ENCODE data around the gene DMXL1.
"Not testable (repeated sequence)": the region's sequence is repeated elsewhere in the genome, so short reads cannot be mapped to it uniquely, and the experiment has no call there.

Gene DMXL1

DNA sequence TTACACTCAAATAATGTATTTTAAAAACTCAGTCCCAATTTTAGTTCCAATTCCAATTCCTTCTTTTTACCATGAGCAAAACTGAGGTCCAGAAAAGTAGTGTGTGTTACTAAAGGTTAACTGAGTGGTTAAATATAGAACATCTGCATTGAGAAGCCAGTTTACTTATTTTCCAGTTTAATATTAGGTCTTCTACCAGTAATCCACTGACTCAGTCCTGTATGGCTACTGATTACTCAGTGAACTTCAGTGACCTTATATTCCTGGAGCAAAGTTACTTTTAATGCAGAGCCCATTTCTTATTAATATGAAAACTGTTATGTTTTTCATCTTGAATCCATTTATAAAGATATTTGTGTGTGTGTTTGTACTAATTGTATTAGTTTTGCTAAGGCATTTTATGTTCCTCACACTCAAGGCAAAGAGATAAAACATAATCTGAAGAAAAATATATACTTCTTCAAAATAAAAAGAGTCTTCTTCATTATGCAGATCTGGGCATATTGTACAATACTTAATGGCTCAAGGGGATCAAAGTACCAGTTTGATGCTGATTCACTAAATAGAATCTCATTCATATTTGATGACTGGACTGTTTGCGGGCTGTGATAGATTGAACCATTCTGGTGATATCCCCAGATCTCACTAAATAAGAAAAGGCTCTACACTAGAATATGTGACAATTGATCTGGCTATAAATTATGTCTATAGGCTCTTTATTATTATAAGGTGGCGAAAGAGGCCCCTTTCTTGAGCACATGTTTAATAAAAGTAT is 60.8 kb downstream of the DMXL1 start:
- DNase-seq (ENCODE audit: low read depth): no peak

DNA sequence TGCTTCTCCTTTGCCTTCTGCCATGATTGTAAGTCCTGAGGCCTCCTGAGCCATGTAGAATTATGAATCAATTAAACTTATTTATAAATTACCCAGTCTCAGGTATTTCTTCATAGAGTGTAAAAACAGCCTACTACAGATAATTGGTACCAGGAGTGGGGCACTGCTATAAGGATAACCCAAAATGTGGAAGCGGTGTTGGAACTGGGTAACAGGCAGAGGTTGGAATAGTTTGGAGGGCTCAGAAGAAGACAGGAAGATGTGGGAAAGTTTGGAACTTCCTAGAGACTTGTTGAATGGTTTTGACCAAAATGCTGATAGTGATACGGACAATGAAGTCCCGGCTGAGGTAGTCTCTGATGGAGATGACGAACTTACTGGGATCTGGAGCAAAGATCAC is 64.9 kb downstream of the DMXL1 start:
- DNase-seq (ENCODE audit: low read depth): not testable (repeated sequence)

DNA sequence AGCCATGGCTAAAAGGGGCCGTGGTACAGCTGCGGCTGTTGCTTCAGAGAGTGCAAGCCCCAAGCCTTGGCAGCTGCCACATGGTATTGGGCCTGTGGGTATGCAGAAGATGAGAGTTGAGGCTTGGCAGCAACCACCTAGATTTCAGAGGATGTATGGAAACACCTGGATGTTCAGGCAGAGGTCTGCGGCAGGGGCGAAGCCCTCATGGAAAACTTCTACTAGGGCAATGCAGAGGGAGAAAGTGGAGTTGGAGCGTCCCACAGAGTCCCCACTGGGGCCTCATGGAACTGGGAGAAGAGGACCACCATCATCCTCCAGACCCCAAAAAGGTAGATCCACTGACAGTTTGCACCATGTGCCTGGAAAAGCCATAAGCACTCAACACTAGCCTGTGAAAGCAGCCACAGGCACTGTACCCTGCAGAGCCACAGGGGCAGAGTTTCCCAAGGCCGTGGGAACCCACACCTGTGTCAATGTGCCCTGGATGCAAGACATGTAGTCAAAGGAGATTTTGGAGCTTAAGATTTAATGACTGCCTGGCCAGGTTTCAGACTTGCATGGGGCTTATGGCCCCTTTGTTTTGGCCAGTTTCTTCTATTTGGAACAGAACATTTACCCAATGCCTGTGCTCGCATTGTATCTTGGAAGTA is 65.9 kb downstream of the DMXL1 start:
- DNase-seq (ENCODE audit: low read depth): no peak

DNA sequence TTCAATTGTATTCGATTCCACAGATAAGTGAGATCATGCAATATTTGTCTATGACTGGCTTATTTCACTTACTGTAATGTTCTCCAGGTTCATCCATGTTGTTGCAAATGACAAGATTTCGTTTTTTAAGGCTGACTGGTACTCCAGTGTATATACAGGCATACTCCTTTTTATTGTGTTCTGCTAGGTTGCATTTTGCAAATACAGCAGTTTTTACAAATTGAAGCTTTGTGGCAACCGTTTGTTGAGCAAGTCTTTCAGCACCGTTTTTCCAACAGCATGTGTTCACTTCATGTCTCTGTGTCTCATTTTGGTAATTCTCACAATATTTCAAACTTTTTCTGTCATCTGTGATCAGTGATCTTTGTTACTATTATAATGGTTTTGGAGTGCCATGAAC is 82.7 kb downstream of the DMXL1 start:
- no peak for DNase-seq (ENCODE audit: low read depth)

DNA sequence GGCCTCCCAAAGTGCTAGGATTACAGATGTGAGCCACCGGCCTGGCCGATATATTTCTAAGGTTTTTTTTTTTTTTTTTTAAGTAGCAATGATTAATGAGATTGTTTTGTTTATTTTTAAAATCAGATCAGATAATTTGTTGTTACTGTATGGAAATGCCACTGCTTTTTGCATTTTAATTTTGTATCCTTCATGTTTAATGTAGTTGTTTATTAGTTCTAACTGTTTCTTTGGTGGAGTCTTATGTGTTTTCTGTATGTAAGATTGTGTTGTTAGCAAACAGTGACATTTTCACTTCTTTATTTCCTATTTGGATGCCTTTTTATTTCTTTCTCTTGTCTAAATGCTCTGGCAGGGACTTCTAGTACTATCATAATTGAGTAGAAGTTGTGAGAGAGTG is 87.3 kb downstream of the DMXL1 start:
- no peak for DNase-seq (ENCODE audit: low read depth)

DNA sequence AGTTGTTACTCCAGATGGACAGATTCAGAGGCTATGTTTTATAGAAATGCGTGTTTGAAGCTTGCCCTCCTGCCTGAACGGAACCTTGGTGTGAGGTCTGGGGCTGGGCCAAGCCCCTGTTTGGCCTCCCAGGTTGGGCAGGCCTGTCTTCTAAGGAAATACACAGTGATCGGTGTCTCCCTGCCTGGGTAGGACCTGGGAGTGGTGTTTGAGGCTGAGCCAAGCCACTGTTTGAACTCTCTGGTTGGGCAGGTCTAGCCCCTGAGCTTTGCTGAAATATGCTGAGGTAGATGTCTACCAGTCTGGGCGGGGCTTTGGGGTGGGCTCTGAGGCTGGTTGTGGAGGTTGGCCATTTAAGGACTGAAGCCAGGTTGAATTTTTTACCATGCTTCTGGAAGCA is 90.5 kb downstream of the DMXL1 start:
- DNase-seq (ENCODE audit: low read depth): no peak

DNA sequence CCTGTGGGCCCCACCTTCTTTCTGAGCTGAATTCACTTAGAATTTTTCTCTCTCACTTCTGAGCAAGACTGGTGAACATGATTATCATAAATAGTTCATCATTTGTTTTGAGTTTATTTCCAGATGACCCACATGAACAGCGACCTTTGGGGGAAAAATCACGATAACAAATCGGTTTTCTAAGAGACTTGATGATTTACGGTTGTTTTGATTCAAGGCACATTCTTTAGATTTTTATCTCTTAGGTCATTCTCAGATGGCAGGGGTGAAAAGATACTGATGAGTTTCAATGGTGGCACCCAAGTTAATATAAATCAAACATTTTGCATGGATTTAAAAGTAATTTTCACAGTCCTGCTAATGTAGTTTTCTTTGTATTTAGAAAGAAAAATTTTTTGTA is 95.1 kb downstream of the DMXL1 start:
- DNase-seq (ENCODE audit: low read depth): no peak

DNA sequence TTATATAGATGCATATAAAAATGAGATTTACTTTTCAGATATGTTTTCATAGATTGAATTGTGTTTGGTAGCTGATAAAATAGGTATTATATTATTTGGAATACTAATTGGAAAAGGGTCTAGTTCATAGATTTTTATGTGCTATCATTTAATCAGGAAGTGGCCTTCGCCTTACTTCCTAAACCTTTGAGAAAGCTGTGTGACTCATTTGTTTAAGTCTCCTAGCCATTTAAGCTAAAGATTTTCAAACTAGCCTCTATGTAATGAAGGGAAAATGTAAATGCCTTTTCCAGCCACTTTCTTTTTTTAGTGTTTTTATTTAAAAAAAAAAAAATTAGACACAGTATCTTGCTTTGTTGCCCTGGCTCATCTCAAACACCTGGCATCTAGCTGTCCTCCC is 97.5 kb downstream of the DMXL1 start:
- no peak for DNase-seq (ENCODE audit: low read depth)

DNA sequence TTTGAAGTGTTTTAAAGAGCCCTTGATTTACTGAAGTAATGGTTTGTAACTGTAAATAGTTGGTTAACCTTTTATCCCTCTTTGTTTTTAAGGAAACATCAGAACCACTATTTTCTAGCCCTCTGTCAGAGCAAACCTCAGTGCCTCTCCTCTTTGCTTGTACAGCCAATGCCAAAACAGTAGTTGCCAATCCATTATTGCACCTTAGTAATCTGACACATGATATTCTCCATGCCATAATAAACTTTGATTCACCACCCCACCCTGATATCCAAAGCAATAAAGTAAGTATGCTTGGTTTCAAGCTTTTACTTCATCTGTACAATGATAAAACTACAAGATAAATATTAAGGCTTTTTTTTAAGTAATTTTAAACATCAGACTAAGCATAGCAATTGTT is 100.8 kb downstream of the DMXL1 start:
- DNase-seq (ENCODE audit: low read depth): no peak

DNA sequence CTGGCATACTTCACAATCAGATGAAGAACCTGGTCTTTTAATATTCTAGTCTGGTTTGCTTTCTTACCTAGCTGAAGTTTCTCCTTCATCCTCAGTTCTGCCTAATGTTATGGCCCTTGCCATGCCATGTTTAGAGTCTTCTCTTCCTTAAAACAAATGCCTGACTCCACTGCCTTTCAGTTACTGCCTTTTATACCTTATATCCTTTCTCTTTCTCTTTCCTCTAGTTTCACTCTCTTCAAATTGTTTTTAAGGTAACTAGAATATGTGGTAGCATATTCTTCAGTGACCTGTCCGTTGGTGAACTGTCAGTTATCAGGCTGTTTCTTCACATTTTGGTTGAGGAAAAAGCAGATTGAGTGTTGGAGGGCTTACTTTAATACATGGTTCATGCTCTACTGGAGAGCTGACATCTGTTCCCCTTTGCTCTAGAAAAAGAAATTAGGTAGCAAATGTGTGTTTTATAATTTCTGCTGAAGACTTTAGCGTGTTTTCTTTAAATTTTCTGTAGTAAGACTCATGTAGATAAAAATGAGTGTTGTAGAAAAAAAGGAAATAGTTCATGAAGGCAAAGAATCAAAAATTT is 103.8 kb downstream of the DMXL1 start:
- DNase-seq (ENCODE audit: low read depth): no peak

DNA sequence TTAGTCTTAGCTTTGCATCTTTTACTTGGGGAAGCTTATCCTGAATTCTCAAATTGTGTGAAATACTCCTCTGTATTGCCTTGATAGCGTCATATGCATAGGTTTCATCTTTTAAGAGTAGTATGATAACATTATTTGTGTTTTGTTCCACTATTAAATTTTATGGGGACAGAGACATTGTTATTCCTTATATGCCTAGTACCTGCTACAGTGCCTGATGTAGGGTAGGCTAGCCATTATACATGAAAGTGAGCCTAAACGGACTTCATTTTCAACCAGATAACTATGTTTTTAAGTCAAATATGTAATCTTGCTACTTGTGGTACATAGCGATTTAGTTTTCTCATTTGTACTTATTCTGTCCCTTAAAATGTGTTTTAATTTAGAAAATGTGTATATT is 105.9 kb downstream of the DMXL1 start:
- no peak for DNase-seq (ENCODE audit: low read depth)

DNA sequence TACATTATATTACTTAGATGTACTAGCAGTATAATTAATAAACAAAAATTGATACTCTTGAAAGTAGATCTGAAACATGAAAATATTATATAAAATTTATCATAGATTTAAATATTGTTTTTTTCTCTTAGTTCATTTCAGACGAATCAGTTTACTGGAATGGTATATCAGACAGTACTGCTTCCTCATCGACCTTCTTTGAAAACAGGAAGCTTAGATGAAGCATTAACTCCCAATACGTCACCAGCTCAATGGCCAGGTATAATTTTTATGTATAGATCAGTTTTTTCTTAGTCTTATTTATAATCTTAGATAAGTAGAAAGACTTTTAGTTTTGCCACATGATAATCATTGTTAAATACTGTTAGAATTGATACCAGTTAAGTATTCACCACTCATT is 106.3 kb downstream of the DMXL1 start:
- DNase-seq (ENCODE audit: low read depth): no peak

DNA sequence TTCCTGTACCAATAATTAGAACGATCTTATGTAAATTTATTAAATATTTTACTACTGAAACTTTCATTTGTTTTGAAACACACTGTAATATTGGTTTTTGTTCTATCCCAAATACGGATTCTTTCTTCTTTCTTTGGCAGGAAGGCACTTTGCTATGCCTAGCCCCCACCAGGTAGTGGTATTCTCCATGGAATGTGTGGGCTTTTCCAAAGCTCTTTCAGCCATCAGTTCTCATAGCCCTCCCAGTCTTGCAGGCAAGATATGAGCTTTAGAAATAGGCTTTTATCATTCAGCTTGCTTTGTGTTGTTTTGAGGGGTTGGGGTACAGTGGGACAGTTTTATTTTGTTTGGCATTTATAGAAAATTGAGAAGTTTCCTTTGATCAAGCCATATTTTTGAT is 107.5 kb downstream of the DMXL1 start:
- no peak for DNase-seq (ENCODE audit: low read depth)

DNA sequence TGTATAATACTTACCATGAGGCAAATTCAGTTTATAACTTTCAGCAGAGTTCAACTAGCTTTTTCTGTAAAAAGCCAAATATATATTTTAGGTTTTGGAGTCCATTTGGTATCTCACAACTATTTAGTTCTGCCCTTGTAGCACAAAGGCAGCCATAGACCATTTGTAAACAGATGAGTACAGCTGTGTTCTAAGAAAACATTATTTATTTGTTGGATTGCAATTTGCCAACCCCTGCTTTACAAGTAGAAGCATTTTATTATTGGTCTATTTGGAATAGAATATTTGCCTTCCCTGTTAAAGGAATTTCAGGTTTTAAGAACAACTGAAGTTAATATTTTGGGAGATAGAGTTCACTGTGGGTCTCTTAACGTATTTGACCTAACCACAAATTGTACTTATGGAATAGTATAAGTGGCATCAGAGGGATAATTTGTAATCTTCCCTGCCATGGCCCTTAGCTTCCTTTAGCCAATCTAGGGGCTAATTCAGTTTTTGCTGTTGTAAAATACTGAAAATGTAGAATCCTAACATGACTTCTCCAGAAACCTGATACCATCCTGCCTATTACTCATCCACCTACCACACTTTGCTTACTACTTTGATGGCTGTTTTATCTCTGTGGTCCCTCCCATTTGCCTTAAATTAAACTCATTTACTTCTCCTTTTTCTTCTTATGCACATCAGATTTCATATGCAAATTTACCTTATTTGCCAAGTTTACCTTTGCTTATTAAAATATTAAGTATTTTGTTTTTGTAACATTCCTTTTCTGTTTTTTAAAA is 109.2 kb downstream of the DMXL1 start:
- DNase-seq (ENCODE audit: low read depth): no peak

DNA sequence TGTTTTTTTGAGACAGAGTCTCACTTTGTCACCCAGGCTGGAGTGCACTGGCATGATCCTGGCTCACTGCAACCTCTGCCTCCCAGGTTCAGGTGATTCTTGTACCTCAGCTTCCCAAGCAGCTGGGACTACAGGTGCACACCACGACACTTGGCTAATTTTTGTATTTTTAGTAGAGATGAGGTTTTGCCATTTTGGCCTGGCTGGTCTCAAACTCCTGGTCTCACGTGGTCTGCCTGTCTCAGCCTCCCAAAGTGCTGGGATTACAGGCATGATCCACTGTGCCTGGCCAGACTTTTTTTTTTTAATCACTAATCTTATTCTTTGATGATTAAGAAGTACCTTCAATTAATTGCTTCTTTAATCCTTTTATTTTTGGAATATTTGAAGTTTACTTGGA is 114.6 kb downstream of the DMXL1 start:
- not testable (repeated sequence) for DNase-seq (ENCODE audit: low read depth)

DNA sequence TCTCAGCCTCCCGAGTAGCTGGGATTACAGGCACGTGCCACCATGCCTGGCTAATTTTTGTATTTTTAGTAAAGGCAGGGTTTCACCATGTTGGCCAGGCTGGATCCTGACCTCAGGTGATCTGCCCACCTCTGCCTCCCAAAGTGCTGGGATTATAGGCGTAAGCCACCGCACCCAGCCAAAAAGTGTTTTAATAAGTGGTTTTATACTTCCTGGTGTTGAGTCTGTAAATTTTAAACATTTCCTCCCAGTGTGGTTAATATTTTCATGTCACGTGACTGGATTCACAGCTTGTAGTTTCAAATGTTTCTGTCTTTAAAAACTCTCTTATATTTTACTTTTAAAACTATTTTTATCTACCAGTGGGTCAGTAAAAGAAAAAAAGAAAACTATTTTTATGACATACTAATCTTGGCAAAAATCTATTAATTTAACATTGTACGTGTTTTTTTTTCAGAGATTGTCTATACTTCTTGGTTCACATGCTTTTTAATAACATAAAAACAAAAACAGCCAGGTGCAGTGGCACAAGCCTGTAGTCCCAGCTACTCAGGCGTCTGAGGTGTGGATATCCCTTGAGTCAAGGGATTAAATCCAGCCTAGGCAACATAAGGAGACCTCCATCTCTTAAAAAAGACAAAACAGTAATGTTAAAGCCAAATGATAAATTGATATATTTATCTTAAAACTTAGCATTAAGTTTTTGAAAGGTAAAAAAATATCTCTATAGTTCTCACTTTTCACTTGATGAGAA is 117.1 kb downstream of the DMXL1 start:
- DNase-seq (ENCODE audit: low read depth): no peak

DNA sequence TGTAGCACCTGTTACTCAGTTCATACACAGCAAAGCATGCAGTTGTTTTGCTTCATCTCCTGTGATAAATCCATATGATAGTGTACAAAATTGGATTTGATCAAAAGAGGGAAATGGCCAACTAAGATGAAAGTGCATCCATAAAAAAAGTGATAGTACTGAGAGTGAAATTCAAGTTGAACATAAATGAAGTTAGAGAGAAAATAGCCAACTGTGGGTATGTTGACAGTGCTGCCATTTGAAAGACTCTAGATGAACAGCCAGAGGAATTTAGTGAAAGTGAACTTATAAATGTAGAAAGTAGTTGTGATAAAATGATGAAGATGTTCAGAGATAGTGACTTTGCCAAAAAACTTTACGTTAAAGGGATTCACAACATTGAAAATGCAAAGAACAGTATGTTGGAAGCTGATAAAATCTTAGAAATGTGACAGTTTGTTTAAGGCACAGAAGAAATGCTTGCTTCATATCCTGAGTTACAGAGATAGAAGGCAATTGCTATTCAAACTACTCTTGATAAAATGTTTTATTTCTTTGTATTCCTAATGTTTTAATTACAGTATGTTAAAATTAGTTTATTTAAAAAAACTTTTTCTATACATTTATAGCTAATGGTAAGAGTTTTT is 119.7 kb downstream of the DMXL1 start:
- DNase-seq (ENCODE audit: low read depth): no peak

DNA sequence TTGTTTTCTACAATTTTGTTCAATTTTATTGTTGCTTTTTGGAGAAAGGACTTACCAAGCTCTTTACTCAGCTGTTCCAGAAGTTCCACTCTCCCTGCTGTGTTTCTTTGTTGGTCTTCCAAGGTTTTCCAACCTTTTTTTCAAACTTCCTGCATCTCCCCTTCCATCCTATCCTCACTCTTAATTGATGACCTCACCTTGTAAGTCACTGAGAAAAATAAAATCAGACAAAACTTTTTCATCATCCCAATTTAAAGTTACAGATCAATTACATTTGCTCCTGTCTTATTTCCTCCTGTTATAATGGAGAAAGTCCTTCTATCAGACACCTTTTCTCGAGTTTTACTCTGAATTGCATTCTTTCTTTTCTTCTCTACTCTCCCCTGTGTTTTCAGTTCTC is 121.1 kb downstream of the DMXL1 start:
- no peak for DNase-seq (ENCODE audit: low read depth)

DNA sequence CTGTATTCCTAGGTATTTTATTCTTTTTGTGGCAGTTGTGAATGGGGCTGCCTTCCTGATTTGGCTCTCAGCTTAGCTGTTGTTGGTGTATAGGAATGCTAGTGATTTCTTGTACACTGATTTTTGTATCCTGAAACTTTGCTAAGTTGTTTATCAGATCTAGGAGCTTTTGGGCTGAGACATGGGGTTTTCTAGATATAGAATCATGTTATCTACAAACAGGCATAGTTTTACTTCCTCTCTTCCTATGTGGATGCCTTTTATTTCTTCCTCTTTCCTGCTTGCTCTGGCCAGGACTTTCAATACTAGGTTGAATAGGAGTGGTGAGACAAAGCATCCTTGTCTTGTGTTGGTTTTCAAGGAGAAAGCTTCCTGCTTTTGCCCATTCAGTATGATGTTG is 129.9 kb downstream of the DMXL1 start:
- DNase-seq (ENCODE audit: low read depth): no peak

DNA sequence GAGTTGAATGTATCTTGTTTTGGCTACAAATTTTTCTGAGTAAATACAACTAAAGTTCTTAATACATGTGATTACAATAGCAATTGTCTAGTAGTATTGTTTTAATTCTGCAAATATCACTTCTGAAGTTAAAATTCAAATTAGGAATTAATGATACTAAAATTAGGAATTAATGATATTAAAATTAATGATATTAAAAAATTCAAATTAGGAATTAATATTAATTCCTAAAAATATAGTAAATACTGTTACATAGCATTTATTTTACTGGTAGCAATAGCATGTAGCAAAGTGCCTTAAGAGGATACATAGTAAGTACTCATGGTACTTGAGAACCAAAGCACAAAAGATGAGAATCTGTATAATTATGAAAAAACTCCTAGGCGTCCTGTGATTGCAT is 136.2 kb downstream of the DMXL1 start:
- DNase-seq (ENCODE audit: low read depth): no peak

DNA sequence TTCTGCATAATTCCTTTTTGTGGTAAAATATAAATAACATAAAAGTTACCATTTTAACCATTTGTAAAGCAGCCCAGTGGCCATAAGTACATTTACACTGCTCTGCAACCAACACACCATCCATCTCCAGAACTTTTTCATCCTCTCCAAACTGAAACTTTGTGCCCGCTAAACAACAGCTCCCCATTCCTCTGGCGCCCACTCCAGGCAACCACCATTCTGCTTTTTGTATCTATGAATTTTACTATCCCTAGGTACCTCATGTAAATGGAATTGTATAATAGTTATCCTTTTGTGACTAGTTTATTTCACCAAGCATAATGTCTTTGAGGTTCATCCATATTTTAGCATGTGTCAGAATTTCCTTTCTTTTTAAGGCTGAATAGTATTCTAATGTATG is 141.1 kb downstream of the DMXL1 start:
- DNase-seq (ENCODE audit: low read depth): no peak

DNA sequence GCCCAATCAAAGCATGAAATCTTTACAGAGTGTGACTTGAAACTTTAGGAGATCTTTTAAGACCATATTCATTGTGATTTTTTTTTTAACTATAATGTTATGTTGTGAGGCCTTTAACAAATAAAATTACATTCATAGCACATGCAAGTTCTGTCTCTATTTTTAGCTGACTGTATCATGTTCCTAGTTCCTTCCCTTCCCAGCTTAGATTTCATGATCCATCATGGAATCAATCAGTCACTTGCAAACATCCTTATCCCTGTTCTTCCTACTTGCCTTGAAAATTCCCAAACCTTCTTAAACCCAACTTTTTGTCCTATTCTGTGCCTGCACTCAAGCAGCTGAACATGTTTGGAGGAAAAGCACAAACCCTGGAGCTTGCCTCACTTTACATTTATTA is 141.8 kb downstream of the DMXL1 start:
- no peak for DNase-seq (ENCODE audit: low read depth)

Measured in activated T-helper 9 cell treated with anti-CD3 and anti-CD28 coated beads, Interleukin-2, amount 50 U/mL, for 16 hours (primary cell).